Common myeloid progenitor, CD34-positive (primary cell): Measurements from ENCODE around the gene BNIP5.

Experiments
- CTCF ChIA-PET: fragments of 350-600 bp; sonication (Branson Sonifier 250); formaldehyde crosslinking; loops from one replicate; lab custom pipeline; 2021; ENCODE audit warnings: antibody characterized with exemption; lab: Charles Lee
- POLR2A ChIA-PET: fragments of 350-600 bp; sonication (Branson Sonifier 250); formaldehyde crosslinking; loops from one replicate; lab custom pipeline; 2021; ENCODE audit warnings: antibody characterized with exemption; lab: Charles Lee
- DNase-seq, 3 donors: peaks; one replicate each; pipeline versions ENCODE4 v3.0.0 to v3.0.0-alpha.2; 2013
- H3K27ac ChIP-seq, 2 experiments: 1 replicate in 1 of 2; 2 replicates in 1 of 2; pipeline ENCODE4 v1.7.0; 2013; ENCODE audit warnings: inconsistent platforms in 2 of 2, low read length in 2 of 2, mild to moderate bottlenecking in 2 of 2, low read depth in 1 of 2, moderate library complexity in 1 of 2; ENCODE audit not compliant: severe bottlenecking in 2 of 2, insufficient read depth in 1 of 2, poor library complexity in 1 of 2
- H3K27me3 ChIP-seq, 5 experiments: replicated peaks in 2 of 5; 1 replicate in 3 of 5; 2 replicates in 2 of 5; pipeline versions ENCODE4 v1.6.1 to v1.7.0; 2013; ENCODE audit warnings: low read length in 4 of 5, mild to moderate bottlenecking in 2 of 5, moderate library complexity in 2 of 5, inconsistent platforms in 1 of 5; ENCODE audit not compliant: insufficient read depth in 5 of 5, control insufficient read depth in 4 of 5
- H3K36me3 ChIP-seq, 4 experiments: 1 replicate in 2 of 4; 2 replicates in 2 of 4; pipeline versions ENCODE4 v1.6.1 to v1.7.0; 2013; ENCODE audit warnings: low read length in 3 of 4, control low read depth in 1 of 4, mild to moderate bottlenecking in 1 of 4; ENCODE audit not compliant: control insufficient read depth in 4 of 4, insufficient read depth in 4 of 4
- H3K4me1 ChIP-seq, 4 experiments: 1 replicate in 3 of 4; 2 replicates in 1 of 4; pipeline versions ENCODE4 v1.6.1 to v1.7.1; 2013; ENCODE audit warnings: low read length in 3 of 4, mild to moderate bottlenecking in 3 of 4, control low read depth in 1 of 4, inconsistent platforms in 1 of 4, moderate library complexity in 1 of 4; ENCODE audit not compliant: control insufficient read depth in 4 of 4, insufficient read depth in 4 of 4; ENCODE audit errors: control extremely low read depth in 1 of 4
- H3K4me3 ChIP-seq, 7 experiments: 1 replicate in 4 of 7; 2 replicates in 3 of 7; pipeline versions ENCODE4 v1.5.1 to v1.7.0; 2013; ENCODE audit warnings: mild to moderate bottlenecking in 7 of 7, low read length in 6 of 7, moderate library complexity in 6 of 7, inconsistent platforms in 2 of 7, low read depth in 2 of 7, control low read depth in 1 of 7; ENCODE audit not compliant: insufficient read depth in 4 of 7, control insufficient read depth in 1 of 7; ENCODE audit errors: extremely low read depth in 1 of 7
- H3K9me3 ChIP-seq, 5 experiments: 1 replicate in 4 of 5; 2 replicates in 1 of 5; pipeline versions ENCODE4 v1.6.1 to v1.7.1; 2013; ENCODE audit warnings: low read length in 4 of 5, mild to moderate bottlenecking in 2 of 5, inconsistent platforms in 1 of 5, low read depth in 1 of 5, moderate library complexity in 1 of 5; ENCODE audit not compliant: control insufficient read depth in 4 of 5, insufficient read depth in 2 of 5; ENCODE audit errors: control extremely low read depth in 1 of 5
- WGBS: methylation state at CpG from one replicate; pipeline ENCODE4 v1.1.5; 2013; ENCODE audit not compliant: insufficient coverage; 5-methylcytosine and 5-hydroxymethylcytosine counted together

BNIP5 gene

DNA sequence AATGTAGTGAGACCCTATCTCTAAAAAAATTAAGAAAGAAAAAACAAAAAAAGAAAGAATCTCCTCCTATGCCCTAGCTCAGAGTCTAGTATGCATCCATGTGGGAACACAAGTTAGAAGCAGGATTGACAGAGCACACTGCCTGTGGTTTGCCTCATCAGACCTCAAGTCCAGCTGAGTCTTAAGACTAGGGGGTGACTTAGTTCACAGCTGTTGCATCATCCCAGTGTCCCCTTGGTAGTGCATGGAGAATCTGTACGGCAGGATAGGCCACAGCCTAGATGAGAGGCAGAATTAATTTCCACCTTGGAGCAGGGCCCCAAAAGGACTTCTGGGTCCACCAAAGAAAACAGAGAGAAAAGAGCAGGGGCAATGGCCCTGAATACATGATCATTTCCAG, 53.1 kb downstream of the BNIP5 start:
- Histone ChIP-seq H3K9me3 (peaks cover 0 to 2% (median 0%) of the 10 kb centered on the region in 5 experiments), H3K27ac (no peak overlapping the region), H3K4me1 (no peaks in the 10 kb centered on the region), H3K4me3 (no peak overlapping the region), H3K36me3 (no peaks in the 10 kb centered on the region), H3K27me3 (peaks cover 4 to 41% (median 18%) of the 10 kb centered on the region in 5 experiments)
- ChIA-PET CTCF (interaction anchor here (1.2 to 2.0 kb wide), 2 partner anchors 19 to 30 kb away, joined by 3 to 4 read pairs; no protein-coding TSS in a partner anchor), POLR2A (interaction anchor here (0.5 kb wide), 1 partner anchor 34 kb away, joined by 3 read pairs; no protein-coding TSS in a partner anchor)
- no peak for DNase-seq
- whole genome bisulfite sequencing: 100% methylated on average over 1 of the region's 1 CpG

DNA sequence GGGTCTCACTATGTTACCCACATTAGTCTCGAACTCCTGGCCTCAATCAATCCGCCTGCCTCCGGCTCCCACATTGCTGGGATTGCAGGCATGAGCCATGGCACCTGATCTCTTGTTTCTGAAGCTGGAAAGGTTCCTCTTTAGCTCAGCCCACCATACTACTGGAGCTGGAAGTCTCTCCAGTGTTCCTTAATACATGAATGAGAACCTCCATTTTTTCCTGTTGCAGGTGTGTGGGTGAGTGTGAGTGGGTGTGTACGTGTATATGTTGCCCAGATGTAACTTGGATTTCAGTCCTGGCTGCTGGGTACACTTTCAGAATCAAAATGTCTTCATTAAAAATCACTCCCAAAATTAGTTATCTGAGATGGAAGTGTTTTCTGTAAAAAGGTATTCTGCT, 55.7 kb downstream of the BNIP5 start:
- ChIA-PET CTCF (interaction anchor here (1.1 to 1.4 kb wide), 2 partner anchors 21 to 32 kb away, joined by 3 to 4 read pairs; no protein-coding TSS in a partner anchor), POLR2A (no interaction called here)
- no peaks in the 10 kb centered on the region for H3K4me1 ChIP-seq
- H3K36me3 ChIP-seq: no peaks in the 10 kb centered on the region
- H3K4me3 ChIP-seq: no peak overlapping the region
- no peak overlapping the region for H3K27ac ChIP-seq
- WGBS: 100% methylated on average over 3 of the region's 4 CpGs
- no peak for DNase-seq
- peaks cover 0 to 2% (median 0%) of the 10 kb centered on the region in 5 experiments for H3K9me3 ChIP-seq
- H3K27me3 ChIP-seq: peaks cover 4 to 30% (median 15%) of the 10 kb centered on the region in 5 experiments

DNA sequence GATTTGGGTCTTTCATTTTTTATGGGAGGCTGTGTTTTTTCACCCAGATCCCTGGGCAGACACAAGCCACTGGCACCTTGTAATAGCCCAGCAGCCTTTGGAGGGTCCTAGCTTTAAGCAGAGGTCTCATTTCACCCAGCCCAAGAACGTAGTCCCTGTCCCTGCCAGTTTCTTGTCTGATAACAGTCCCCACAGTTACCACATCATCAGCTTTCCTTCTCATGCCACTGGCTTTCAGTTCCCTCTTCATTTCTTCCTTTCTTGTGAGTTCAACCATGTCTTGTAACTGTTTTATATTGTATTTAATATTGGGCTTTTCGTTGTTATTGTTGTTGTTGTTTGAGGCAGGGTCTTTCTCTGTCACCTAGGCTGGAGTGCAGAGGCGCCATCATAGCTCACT, 56.2 kb downstream of the BNIP5 start:
- ChIA-PET CTCF (interaction anchor here (1.1 to 1.4 kb wide), 2 partner anchors 22 to 32 kb away, joined by 3 to 4 read pairs; no protein-coding TSS in a partner anchor), POLR2A (no interaction called here)
- WGBS: 90% methylated on average over 3 of the region's 3 CpGs
- Histone ChIP-seq H3K27me3 (peaks cover 4 to 25% (median 10%) of the 10 kb centered on the region in 5 experiments), H3K4me3 (no peak overlapping the region), H3K27ac (no peak overlapping the region), H3K9me3 (peaks cover 0 to 2% (median 0%) of the 10 kb centered on the region in 5 experiments), H3K36me3 (no peaks in the 10 kb centered on the region), H3K4me1 (no peaks in the 10 kb centered on the region)
- DNase-seq: no peak

GRCh38 chr6:36277946-36278470, 58.7 kb downstream of the BNIP5 start:
- no peak overlapping the region for H3K4me3 ChIP-seq
- H3K9me3 ChIP-seq: peaks cover 0 to 1% (median 0%) of the 10 kb centered on the region in 5 experiments
- ChIA-PET CTCF (interaction anchor here (1.3 kb wide), 1 partner anchor 9 kb away, joined by 3 read pairs; no protein-coding TSS in a partner anchor), POLR2A (no interaction called here)
- no peak overlapping the region for H3K27ac ChIP-seq
- no peaks in the 10 kb centered on the region for H3K4me1 ChIP-seq
- DNase-seq: no peak
- WGBS: 100% methylated on average over 1 of the region's 2 CpGs
- H3K36me3 ChIP-seq: no peaks in the 10 kb centered on the region
- peaks cover 0 to 3% (median 2%) of the 10 kb centered on the region in 5 experiments for H3K27me3 ChIP-seq

- Histone ChIP-seq H3K27me3 (peaks cover 0 to 2% (median 0%) of the 10 kb centered on the region in 5 experiments), H3K4me1 (no peaks in the 10 kb centered on the region), H3K27ac (no peak overlapping the region), H3K9me3 (no peaks in the 10 kb centered on the region), H3K36me3 (no peaks in the 10 kb centered on the region), H3K4me3 (no peak overlapping the region)
- no peak for DNase-seq
- 89% methylated on average over 10 of the region's 13 CpGs for WGBS
- CTCF ChIA-PET: interaction anchor here (0.7 to 1.4 kb wide), 4 partner anchors 8 to 81 kb away, joined by 3 to 4 read pairs (median 3); no protein-coding TSS in a partner anchor
- POLR2A ChIA-PET: no interaction called here
Measured at GRCh38 chr6:36276581-36277536, 59.8 kb downstream of the BNIP5 start.

- Histone ChIP-seq H3K4me1 (no peaks in the 10 kb centered on the region), H3K4me3 (no peak overlapping the region), H3K27ac (no peak overlapping the region), H3K27me3 (peaks cover 0 to 3% (median 2%) of the 10 kb centered on the region in 5 experiments), H3K36me3 (no peaks in the 10 kb centered on the region), H3K9me3 (no peaks in the 10 kb centered on the region)
- CTCF ChIA-PET: no interaction called here
- POLR2A ChIA-PET: no interaction called here
- WGBS: 97% methylated on average over 12 of the region's 15 CpGs
- no peak for DNase-seq
Measured at GRCh38 chr6:36273802-36274514, 62.7 kb downstream of the BNIP5 start.
